Neutrophil (primary cell): ENCODE results near the gene PAPPA2.

ENCODE experiments used
- H3K27ac ChIP-seq: fragments of 200-600 bp; sonication (generic); 2 replicates; pipeline ENCODE4 v1.5.1; 2016; ENCODE audit warnings: mild to moderate bottlenecking, moderate library complexity
- H3K27me3 ChIP-seq: fragments of 200-600 bp; sonication (generic); 2 replicates; pipeline ENCODE4 v1.6.0; 2016; ENCODE audit warnings: mild to moderate bottlenecking
- H3K36me3 ChIP-seq: fragments of 200-600 bp; sonication (generic); 2 replicates; pipeline ENCODE4 v1.5.1; 2017
- H3K4me1 ChIP-seq, 2 experiments: fragments of 200-600 bp in 1 of 2; sonication (generic) in 1 of 2; 1 replicate in 1 of 2; 2 replicates in 1 of 2; pipeline versions ENCODE4 v1.5.1 to v1.6.1; 2013 to 2016; ENCODE audit warnings: low read depth in 1 of 2, low read length in 1 of 2, mild to moderate bottlenecking in 1 of 2, moderate library complexity in 1 of 2; ENCODE audit not compliant: control insufficient read depth in 1 of 2, insufficient read depth in 1 of 2
- H3K4me3 ChIP-seq, 2 experiments: fragments of 200-600 bp in 1 of 2; sonication (generic) in 1 of 2; 1 replicate in 1 of 2; 2 replicates in 1 of 2; pipeline ENCODE4 v1.5.1; 2013 to 2016; ENCODE audit warnings: low read depth in 1 of 2, low read length in 1 of 2, mild to moderate bottlenecking in 1 of 2, moderate library complexity in 1 of 2
- H3K9me3 ChIP-seq: fragments of 200-600 bp; sonication (generic); 2 replicates; pipeline ENCODE4 v1.5.1; 2016
- CTCF ChIP-seq: fragments of 200-600 bp; sonication (generic); IDR thresholded peaks from 2 replicates; pipeline ENCODE4 v1.5.1; 2016; ENCODE audit warnings: antibody characterized with exemption

PAPPA2 gene

GRCh38 chr1:176609556-176610408 is 146.8 kb downstream of the PAPPA2 start:
- Histone ChIP-seq H3K27ac (no peak overlapping the region), H3K4me3 (no peak overlapping the region), H3K36me3 (no peaks in the 10 kb centered on the region), H3K4me1 (no peaks in the 10 kb centered on the region), H3K9me3 (no peaks in the 10 kb centered on the region), H3K27me3 (no peaks in the 10 kb centered on the region)
- TF ChIP-seq CTCF, result no peak

DNA sequence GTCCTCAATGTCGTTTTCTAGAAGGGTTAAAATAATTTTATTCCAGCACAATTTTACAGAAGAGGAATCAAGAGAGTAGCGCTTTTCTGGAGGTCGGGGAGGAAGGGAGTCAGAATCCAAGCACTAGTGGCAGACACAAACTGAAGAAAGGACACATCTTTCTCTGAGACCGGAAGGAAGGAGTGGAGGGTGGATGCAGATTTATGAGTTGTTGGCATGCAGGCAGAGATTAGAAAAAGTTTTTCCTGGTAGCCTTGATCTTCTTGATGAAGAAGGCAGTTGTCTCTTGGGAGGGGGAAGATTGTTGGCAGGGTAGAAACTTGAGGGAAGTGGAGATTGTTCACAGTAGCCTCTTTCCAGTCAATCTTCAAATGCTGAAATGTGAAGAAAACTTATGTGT is 149.8 kb downstream of the PAPPA2 start:
- Histone ChIP-seq H3K9me3 (no peaks in the 10 kb centered on the region), H3K27ac (no peak overlapping the region), H3K36me3 (no peaks in the 10 kb centered on the region), H3K4me3 (no peak overlapping the region), H3K27me3 (no peaks in the 10 kb centered on the region), H3K4me1 (no peaks in the 10 kb centered on the region)
- TF ChIP-seq CTCF, result no peak

DNA sequence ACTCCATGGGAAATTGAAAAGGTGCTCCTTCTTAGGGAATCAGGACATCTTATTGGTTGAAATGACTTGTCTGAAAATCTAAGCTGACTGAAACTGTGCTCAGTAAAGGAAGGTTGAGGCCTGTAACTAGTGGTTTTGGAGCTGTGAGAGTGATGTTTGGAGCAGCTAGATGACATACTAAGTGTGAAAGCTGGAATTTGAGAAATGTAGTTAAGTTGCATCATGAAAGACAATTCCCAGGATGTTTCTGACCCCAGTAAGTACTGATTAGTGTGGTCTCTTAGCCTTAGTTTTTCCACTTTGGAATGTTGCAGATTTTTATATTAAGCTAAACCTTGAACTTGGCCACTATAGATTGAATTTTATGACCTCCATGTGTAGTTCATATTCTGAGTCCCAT is 154.9 kb downstream of the PAPPA2 start:
- TF ChIP-seq CTCF, result no peak
- no peak overlapping the region for H3K4me3 ChIP-seq
- H3K36me3 ChIP-seq, result no peaks in the 10 kb centered on the region
- no peaks in the 10 kb centered on the region for H3K27me3 ChIP-seq
- H3K27ac ChIP-seq, result no peak overlapping the region
- H3K9me3 ChIP-seq, result no peaks in the 10 kb centered on the region
- no peaks in the 10 kb centered on the region for H3K4me1 ChIP-seq

- Histone ChIP-seq H3K27me3 (no peaks in the 10 kb centered on the region), H3K36me3 (no peaks in the 10 kb centered on the region), H3K4me1 (no peaks in the 10 kb centered on the region), H3K4me3 (no peak overlapping the region), H3K9me3 (no peaks in the 10 kb centered on the region), H3K27ac (no peak overlapping the region)
- TF ChIP-seq CTCF, result no peak
Observed at GRCh38 chr1:176619261-176619660, 156.3 kb downstream of the PAPPA2 start.

- no peaks in the 10 kb centered on the region for H3K4me1 ChIP-seq
- TF ChIP-seq CTCF, result no peak
- H3K4me3 ChIP-seq, result no peak overlapping the region
- H3K9me3 ChIP-seq, result no peaks in the 10 kb centered on the region
- no peak overlapping the region for H3K27ac ChIP-seq
- H3K27me3 ChIP-seq, result no peaks in the 10 kb centered on the region
- H3K36me3 ChIP-seq, result no peaks in the 10 kb centered on the region
Observed at GRCh38 chr1:176625365-176625764, 162.4 kb downstream of the PAPPA2 start.
